ENCODE data around the gene HOXD12.

Gene HOXD12

GRCh38 chr2:176151442-176152287, 52.1 kb downstream of the HOXD12 start, which contains the start of gene HOXD4:
Gene HOXD4 (plus strand): TSS chr2:176151550. CDS start chr2:176151634, 84 bp downstream.
- no peak for DNase-seq
